Hepatocyte (in vitro differentiated cells): ENCODE data around the gene CYTH2. TPM values are rescaled to one million over a fixed set of nuclear protein-coding genes. Genes with fewer than 3 reads are reported as not detected.

Experiments used
- DNase-seq: peaks from one replicate; pipeline ENCODE4 v3.0.0-alpha.2; 2016; ENCODE audit warnings: low spot score
- H2AFZ ChIP-seq: fragments of 200-600 bp; sonication (generic); 2 replicates; pipeline ENCODE4 v1.6.0; 2016; ENCODE audit warnings: antibody characterized with exemption, mild to moderate bottlenecking
- H3K27ac ChIP-seq: fragments of 200-600 bp; sonication (generic); 2 replicates; pipeline ENCODE4 v1.5.1; 2016; ENCODE audit warnings: mild to moderate bottlenecking
- H3K27me3 ChIP-seq: fragments of 200-600 bp; sonication (generic); 2 replicates; pipeline ENCODE4 v1.6.1; 2016
- H3K36me3 ChIP-seq: fragments of 200-600 bp; sonication (generic); replicated peaks from 2 replicates; pipeline ENCODE4 v1.5.1; 2016; ENCODE audit warnings: low read depth; ENCODE audit not compliant: insufficient read depth
- H3K4me1 ChIP-seq: fragments of 200-600 bp; sonication (generic); 2 replicates; pipeline ENCODE4 v1.5.1; 2016; ENCODE audit warnings: mild to moderate bottlenecking, moderate library complexity; ENCODE audit not compliant: insufficient read depth
- H3K4me2 ChIP-seq: fragments of 200-600 bp; sonication (generic); 2 replicates; pipeline ENCODE4 v1.6.0; 2016
- H3K4me3 ChIP-seq: fragments of 200-600 bp; sonication (generic); 2 replicates; pipeline ENCODE4 v1.5.1; 2016; ENCODE audit warnings: mild to moderate bottlenecking
- H3K79me2 ChIP-seq: fragments of 200-600 bp; sonication (generic); 2 replicates; pipeline ENCODE4 v1.6.0; 2017; ENCODE audit warnings: mild to moderate bottlenecking
- H3K9me2 ChIP-seq: fragments of 200-600 bp; sonication (generic); replicated peaks from 2 replicates; pipeline ENCODE4 v1.6.0; 2017; ENCODE audit warnings: mild to moderate bottlenecking; ENCODE audit not compliant: insufficient read depth
- H3K9me3 ChIP-seq: fragments of 200-600 bp; sonication (generic); 2 replicates; pipeline ENCODE4 v1.5.1; 2016; ENCODE audit warnings: low read depth, mild to moderate bottlenecking
- H4K20me1 ChIP-seq: fragments of 200-600 bp; sonication (generic); 2 replicates; pipeline ENCODE4 v1.6.0; 2016; ENCODE audit warnings: mild to moderate bottlenecking; ENCODE audit not compliant: insufficient read depth, poor library complexity, severe bottlenecking
- CTCF ChIP-seq: fragments of 200-600 bp; sonication (generic); IDR thresholded peaks from 2 replicates; pipeline ENCODE4 v1.5.1; 2016; ENCODE audit warnings: antibody characterized with exemption, mild to moderate bottlenecking; ENCODE audit not compliant: poor library complexity
- EZH2 ChIP-seq: fragments of 200-600 bp; sonication (generic); IDR thresholded peaks from 2 replicates; pipeline ENCODE4 v1.6.1; 2016; ENCODE audit warnings: antibody characterized with exemption, mild to moderate bottlenecking, borderline replicate concordance
- EZH2phosphoT487 ChIP-seq: fragments of 200-600 bp; sonication (generic); IDR thresholded peaks from one replicate; pipeline ENCODE4 v1.6.1; 2018; ENCODE audit warnings: antibody characterized with exemption, mild to moderate bottlenecking, low read depth, moderate library complexity; ENCODE audit not compliant: unreplicated experiment, severe bottlenecking
- WGBS: methylation state at CpG from one replicate; pipeline ENCODE4 v1.1.6; 2016; ENCODE audit warnings: low lambda C conversion rate; ENCODE audit errors: missing lambda C conversion rate; 5-methylcytosine and 5-hydroxymethylcytosine counted together
- polyA plus RNA-seq: library from polyadenylated mRNA; unstranded; fragments of >200 nt; fragmentation: Nextera tagmentation; extraction: Ambion mirVana; gene quantifications from 2 replicates; pipeline ENCODE4 v1.2.1, GENCODE V29; 2016
- total RNA-seq: library from RNA; depleted of rRNA; stranded (reverse); fragments of >200 nt; gene quantifications from 2 replicates; pipeline ENCODE4 v1.2.3, GENCODE V29; 2014

CYTH2 gene
- total and polyA plus RNA-seq, 2 experiments from 2014 or later = 63.1 to 80.1 TPM

- Histone ChIP-seq H3K9me3 (no peaks in the 10 kb centered on the region), H3K36me3 (no peaks in the 10 kb centered on the region), H3K9me2 (no peaks in the 10 kb centered on the region), H3K4me1 (no peaks in the 10 kb centered on the region), H3K79me2 (no peaks in the 10 kb centered on the region), H3K27me3 (peaks cover 11% of the 10 kb centered on the region), H3K4me3 (no peak overlapping the region), H3K4me2 (no peak overlapping the region), H3K27ac (no peak overlapping the region), H4K20me1 (no peaks in the 10 kb centered on the region), H2AFZ (no peak overlapping the region)
- WGBS = 93% methylated on average over 7 of the region's 7 CpGs
- no peak for DNase-seq
- TF ChIP-seq CTCF (no peak), EZH2 (no peak), EZH2phosphoT487 (no peak)
Measured at GRCh38 chr19:48507911-48508439, 38.8 kb downstream of the CYTH2 start.

- 91% methylated on average over 24 of the region's 32 CpGs for WGBS
- no peak overlapping the region for H3K4me2 ChIP-seq
- H2AFZ ChIP-seq = no peak overlapping the region
- H3K79me2 ChIP-seq = no peaks in the 10 kb centered on the region
- DNase-seq = no peak
- H3K27ac ChIP-seq = no peak overlapping the region
- H3K27me3 ChIP-seq = peaks cover 12% of the 10 kb centered on the region
- no peaks in the 10 kb centered on the region for H3K9me3 ChIP-seq
- no peaks in the 10 kb centered on the region for H3K4me1 ChIP-seq
- H4K20me1 ChIP-seq = no peaks in the 10 kb centered on the region
- no peak overlapping the region for H3K4me3 ChIP-seq
- no peaks in the 10 kb centered on the region for H3K36me3 ChIP-seq
- H3K9me2 ChIP-seq = no peaks in the 10 kb centered on the region
- no peak for TF ChIP-seq CTCF
- no peak for TF ChIP-seq EZH2
- TF ChIP-seq EZH2phosphoT487 = no peak
Measured at GRCh38 chr19:48508729-48509411, 39.7 kb downstream of the CYTH2 start.

GRCh38 chr19:48509467-48510194, 40.5 kb downstream of the CYTH2 start:
- no peaks in the 10 kb centered on the region for H3K9me2 ChIP-seq
- peaks cover 12% of the 10 kb centered on the region for H3K27me3 ChIP-seq
- no peaks in the 10 kb centered on the region for H3K79me2 ChIP-seq
- no peaks in the 10 kb centered on the region for H3K36me3 ChIP-seq
- no peak for DNase-seq
- no peak for TF ChIP-seq CTCF
- no peak for TF ChIP-seq EZH2
- no peak for TF ChIP-seq EZH2phosphoT487
- no peaks in the 10 kb centered on the region for H3K4me1 ChIP-seq
- H3K4me2 ChIP-seq = no peak overlapping the region
- H4K20me1 ChIP-seq = no peaks in the 10 kb centered on the region
- H3K27ac ChIP-seq = no peak overlapping the region
- H3K4me3 ChIP-seq = no peak overlapping the region
- no peak overlapping the region for H2AFZ ChIP-seq
- 92% methylated on average over 12 of the region's 12 CpGs for WGBS
- no peaks in the 10 kb centered on the region for H3K9me3 ChIP-seq
